ENCODE measurements around the gene UBTD2.

GRCh38 chr5:172160506-172160905 lies 123.1 kb downstream of the UBTD2 start:
- TF ChIP-seq IRF1 (CRISPR knock-in tag; IDR thresholded peaks at IDR 0.05): no peak
- no peak for TF ChIP-seq USF2 (CRISPR knock-in tag; IDR thresholded peaks at IDR 0.05)
- no peak for TF ChIP-seq ZNF219 (CRISPR knock-in tag; IDR thresholded peaks at IDR 0.05; ENCODE audit: borderline replicate concordance)
- TF ChIP-seq CTCF (IDR thresholded peaks at IDR 0.05): no peak
- TF ChIP-seq SMAD4 (CRISPR knock-in tag; IDR thresholded peaks at IDR 0.05): no peak
- TF ChIP-seq CREB1 (CRISPR knock-in tag; IDR thresholded peaks at IDR 0.05): no peak
- no peak for TF ChIP-seq KAT7 (CRISPR knock-in tag; IDR thresholded peaks at IDR 0.05; ENCODE audit: borderline replicate concordance)
- no peak for TF ChIP-seq ZSCAN18 (CRISPR knock-in tag; IDR thresholded peaks at IDR 0.05)
- TF ChIP-seq SP1 (CRISPR knock-in tag; conservative IDR thresholded peaks at IDR 0.05): no peak
- TF ChIP-seq ATF1 (CRISPR knock-in tag; IDR thresholded peaks at IDR 0.05): no peak

Measured in WTC11 (cell line).